ENCODE results near the gene FDX2. TPM values are rescaled to one million over a fixed set of nuclear protein-coding genes. Genes with fewer than 3 reads are reported as not detected.

The FDX2 gene
- total RNA-seq, 1 experiment from 2014 or later: 26.2 TPM

DNA sequence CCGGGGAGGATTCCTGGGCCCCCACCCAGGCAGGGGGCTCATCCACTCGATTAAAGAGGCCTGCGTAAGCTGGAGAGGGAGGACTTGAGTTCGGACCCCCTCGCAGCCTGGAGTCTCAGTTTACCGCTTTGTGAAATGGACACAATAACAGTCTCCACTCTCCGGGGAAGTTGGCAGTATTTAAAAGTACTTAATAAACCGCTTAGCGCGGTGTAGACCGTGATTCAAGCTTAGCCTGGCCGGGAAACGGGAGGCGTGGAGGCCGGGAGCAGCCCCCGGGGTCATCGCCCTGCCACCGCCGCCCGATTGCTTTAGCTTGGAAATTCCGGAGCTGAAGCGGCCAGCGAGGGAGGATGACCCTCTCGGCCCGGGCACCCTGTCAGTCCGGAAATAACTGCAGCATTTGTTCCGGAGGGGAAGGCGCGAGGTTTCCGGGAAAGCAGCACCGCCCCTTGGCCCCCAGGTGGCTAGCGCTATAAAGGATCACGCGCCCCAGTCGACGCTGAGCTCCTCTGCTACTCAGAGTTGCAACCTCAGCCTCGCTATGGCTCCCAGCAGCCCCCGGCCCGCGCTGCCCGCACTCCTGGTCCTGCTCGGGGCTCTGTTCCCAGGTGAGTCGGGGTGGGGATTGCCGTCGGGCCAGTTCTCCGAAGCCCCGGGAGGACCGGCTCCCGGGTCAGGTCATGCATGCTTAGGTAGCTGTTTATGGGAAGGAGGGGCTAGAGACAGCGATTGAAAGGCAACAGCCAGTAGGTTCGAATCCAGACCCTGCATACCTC, 45.0 kb downstream of the FDX2 start, which contains the start of gene ICAM1 (continued):
- TF ChIP-seq, protein P1, sequence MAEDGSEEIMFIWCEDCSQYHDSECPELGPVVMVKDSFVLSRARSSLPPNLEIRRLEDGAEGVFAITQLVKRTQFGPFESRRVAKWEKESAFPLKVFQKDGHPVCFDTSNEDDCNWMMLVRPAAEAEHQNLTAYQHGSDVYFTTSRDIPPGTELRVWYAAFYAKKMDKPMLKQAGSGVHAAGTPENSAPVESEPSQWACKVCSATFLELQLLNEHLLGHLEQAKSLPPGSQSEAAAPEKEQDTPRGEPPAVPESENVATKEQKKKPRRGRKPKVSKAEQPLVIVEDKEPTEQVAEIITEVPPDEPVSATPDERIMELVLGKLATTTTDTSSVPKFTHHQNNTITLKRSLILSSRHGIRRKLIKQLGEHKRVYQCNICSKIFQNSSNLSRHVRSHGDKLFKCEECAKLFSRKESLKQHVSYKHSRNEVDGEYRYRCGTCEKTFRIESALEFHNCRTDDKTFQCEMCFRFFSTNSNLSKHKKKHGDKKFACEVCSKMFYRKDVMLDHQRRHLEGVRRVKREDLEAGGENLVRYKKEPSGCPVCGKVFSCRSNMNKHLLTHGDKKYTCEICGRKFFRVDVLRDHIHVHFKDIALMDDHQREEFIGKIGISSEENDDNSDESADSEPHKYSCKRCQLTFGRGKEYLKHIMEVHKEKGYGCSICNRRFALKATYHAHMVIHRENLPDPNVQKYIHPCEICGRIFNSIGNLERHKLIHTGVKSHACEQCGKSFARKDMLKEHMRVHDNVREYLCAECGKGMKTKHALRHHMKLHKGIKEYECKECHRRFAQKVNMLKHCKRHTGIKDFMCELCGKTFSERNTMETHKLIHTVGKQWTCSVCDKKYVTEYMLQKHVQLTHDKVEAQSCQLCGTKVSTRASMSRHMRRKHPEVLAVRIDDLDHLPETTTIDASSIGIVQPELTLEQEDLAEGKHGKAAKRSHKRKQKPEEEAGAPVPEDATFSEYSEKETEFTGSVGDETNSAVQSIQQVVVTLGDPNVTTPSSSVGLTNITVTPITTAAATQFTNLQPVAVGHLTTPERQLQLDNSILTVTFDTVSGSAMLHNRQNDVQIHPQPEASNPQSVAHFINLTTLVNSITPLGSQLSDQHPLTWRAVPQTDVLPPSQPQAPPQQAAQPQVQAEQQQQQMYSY (CRISPR knock-in tag; IDR thresholded peaks at IDR 0.05): no peak
- no peak for TF ChIP-seq ELF4 (CRISPR knock-in tag; IDR thresholded peaks at IDR 0.05; ENCODE audit: low read depth)
- TF ChIP-seq NR2C2 (CRISPR knock-in tag; IDR thresholded peaks at IDR 0.05): no peak
- TF ChIP-seq ZNF396 (CRISPR knock-in tag; IDR thresholded peaks at IDR 0.05; ENCODE audit: borderline replicate concordance): no peak
- TF ChIP-seq NR3C1 (CRISPR knock-in tag; conservative IDR thresholded peaks at IDR 0.05; ENCODE audit: low read depth): no peak
- TF ChIP-seq NFATC4 (CRISPR knock-in tag; IDR thresholded peaks at IDR 0.05): no peak
- TF ChIP-seq USF1 (CRISPR knock-in tag; IDR thresholded peaks at IDR 0.05): peak; percentile 59; the same call in 1 of the 2 replicates
- TF ChIP-seq, protein P2, sequence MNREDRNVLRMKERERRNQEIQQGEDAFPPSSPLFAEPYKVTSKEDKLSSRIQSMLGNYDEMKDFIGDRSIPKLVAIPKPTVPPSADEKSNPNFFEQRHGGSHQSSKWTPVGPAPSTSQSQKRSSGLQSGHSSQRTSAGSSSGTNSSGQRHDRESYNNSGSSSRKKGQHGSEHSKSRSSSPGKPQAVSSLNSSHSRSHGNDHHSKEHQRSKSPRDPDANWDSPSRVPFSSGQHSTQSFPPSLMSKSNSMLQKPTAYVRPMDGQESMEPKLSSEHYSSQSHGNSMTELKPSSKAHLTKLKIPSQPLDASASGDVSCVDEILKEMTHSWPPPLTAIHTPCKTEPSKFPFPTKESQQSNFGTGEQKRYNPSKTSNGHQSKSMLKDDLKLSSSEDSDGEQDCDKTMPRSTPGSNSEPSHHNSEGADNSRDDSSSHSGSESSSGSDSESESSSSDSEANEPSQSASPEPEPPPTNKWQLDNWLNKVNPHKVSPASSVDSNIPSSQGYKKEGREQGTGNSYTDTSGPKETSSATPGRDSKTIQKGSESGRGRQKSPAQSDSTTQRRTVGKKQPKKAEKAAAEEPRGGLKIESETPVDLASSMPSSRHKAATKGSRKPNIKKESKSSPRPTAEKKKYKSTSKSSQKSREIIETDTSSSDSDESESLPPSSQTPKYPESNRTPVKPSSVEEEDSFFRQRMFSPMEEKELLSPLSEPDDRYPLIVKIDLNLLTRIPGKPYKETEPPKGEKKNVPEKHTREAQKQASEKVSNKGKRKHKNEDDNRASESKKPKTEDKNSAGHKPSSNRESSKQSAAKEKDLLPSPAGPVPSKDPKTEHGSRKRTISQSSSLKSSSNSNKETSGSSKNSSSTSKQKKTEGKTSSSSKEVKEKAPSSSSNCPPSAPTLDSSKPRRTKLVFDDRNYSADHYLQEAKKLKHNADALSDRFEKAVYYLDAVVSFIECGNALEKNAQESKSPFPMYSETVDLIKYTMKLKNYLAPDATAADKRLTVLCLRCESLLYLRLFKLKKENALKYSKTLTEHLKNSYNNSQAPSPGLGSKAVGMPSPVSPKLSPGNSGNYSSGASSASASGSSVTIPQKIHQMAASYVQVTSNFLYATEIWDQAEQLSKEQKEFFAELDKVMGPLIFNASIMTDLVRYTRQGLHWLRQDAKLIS (CRISPR knock-in tag; IDR thresholded peaks at IDR 0.05; ENCODE audit: borderline replicate concordance): no peak
- TF ChIP-seq FOXP1 (CRISPR knock-in tag; IDR thresholded peaks at IDR 0.05; ENCODE audit: borderline replicate concordance): peak; percentile 83; the same call in 1 of the 2 replicates
- no peak; the same call in 1 of the 2 replicates for TF ChIP-seq CREB1 (CRISPR knock-in tag; IDR thresholded peaks at IDR 0.05)
- peak; percentile 45; the same call in 1 of the 2 replicates for TF ChIP-seq ETV6 (CRISPR knock-in tag; IDR thresholded peaks at IDR 0.05)
- TF ChIP-seq, protein P3, sequence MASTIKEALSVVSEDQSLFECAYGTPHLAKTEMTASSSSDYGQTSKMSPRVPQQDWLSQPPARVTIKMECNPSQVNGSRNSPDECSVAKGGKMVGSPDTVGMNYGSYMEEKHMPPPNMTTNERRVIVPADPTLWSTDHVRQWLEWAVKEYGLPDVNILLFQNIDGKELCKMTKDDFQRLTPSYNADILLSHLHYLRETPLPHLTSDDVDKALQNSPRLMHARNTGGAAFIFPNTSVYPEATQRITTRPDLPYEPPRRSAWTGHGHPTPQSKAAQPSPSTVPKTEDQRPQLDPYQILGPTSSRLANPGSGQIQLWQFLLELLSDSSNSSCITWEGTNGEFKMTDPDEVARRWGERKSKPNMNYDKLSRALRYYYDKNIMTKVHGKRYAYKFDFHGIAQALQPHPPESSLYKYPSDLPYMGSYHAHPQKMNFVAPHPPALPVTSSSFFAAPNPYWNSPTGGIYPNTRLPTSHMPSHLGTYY (CRISPR knock-in tag; IDR thresholded peaks at IDR 0.05): no peak
- TF ChIP-seq TP53 (CRISPR knock-in tag; IDR thresholded peaks at IDR 0.05): peak; percentile 81; the same call in 1 of the 2 replicates
- TF ChIP-seq SP1 (CRISPR knock-in tag; conservative IDR thresholded peaks at IDR 0.05): peak; percentile 70

- Mint-ChIP-seq H3K4me1 (0 out of 2 replicates have a peak, but pooled peaks cover 4% of the 10 kb centered on the region), H3K4me3 (peak overlapping the region; percentile 68), H3K36me3 (no peaks in the 10 kb centered on the region), H3K27ac (no peak overlapping the region), H3K27me3 (ENCODE audit: low read depth) (peaks cover 49% of the 10 kb centered on the region), H3K9me3 (no peaks in the 10 kb centered on the region)
- ATAC-seq (no peak), DNase-seq (ENCODE audit: low spot score) (no peak)
- ChIA-PET POLR2A (interaction anchor here (1.2 to 2.5 kb wide), 7 partner anchors 11 to 111 kb away, joined by 3 to 12 read pairs (median 8); partner anchors contain the start of genes ICAM4, ICAM5, RAVER1 and TYK2), CTCF (interaction anchor here (1.1 to 6.1 kb wide), 26 partner anchors 10 to 588 kb away, joined by 3 to 180 read pairs (median 10); partner anchors contain the start of genes CDC37, FDX2, ICAM4 and ICAM5)
- no peak for TF ChIP-seq NR1H2 (CRISPR knock-in tag; IDR thresholded peaks at IDR 0.05)
- no peak for TF ChIP-seq HMGXB4 (CRISPR knock-in tag; IDR thresholded peaks at IDR 0.05)
- no peak for TF ChIP-seq ESRRA (CRISPR knock-in tag; IDR thresholded peaks at IDR 0.05; ENCODE audit: borderline replicate concordance)
- no peak for TF ChIP-seq ZNF281 (CRISPR knock-in tag; IDR thresholded peaks at IDR 0.05)
- no peak for TF ChIP-seq ZBTB21 (CRISPR knock-in tag; IDR thresholded peaks at IDR 0.05; ENCODE audit: borderline replicate concordance)
- TF ChIP-seq RORB (CRISPR knock-in tag; IDR thresholded peaks at IDR 0.05): no peak
- no peak for TF ChIP-seq ZMAT4 (CRISPR knock-in tag; IDR thresholded peaks at IDR 0.05)
These were observed 45.6 kb downstream of the FDX2 start for GRCh38 chr19:10270180-10270615.

Data from WTC11 (cell line).